ENCODE data around the gene SPATS1. TPM values are rescaled to one million over a fixed set of nuclear protein-coding genes. Genes with fewer than 3 reads are reported as not detected.
A peak's percentile ranks its signal among the peaks of the same experiment; 100 is the strongest.

The SPATS1 gene
- total RNA-seq, 2 experiments from 2014 or later, result not detected

- H3K4me3 Mint-ChIP-seq, result no peak overlapping the region
- ATAC-seq (no peak), DNase-seq (no peak)
- no peak overlapping the region for H3K27ac Mint-ChIP-seq
- peaks cover 6% of the 10 kb centered on the region for H3K27me3 Mint-ChIP-seq (ENCODE audit: low read depth)
- H3K9me3 Mint-ChIP-seq (ENCODE audit: insufficient read depth), result no peaks in the 10 kb centered on the region
- H3K4me1 Mint-ChIP-seq (ENCODE audit: low read depth), result peaks cover 7% of the 10 kb centered on the region
- ChIA-PET POLR2A (interaction anchor here (1.2 kb wide), 1 partner anchor 35 kb away, joined by 3 read pairs; no protein-coding TSS in a partner anchor), CTCF (interaction anchor here (0.9 to 7.0 kb wide), 3 partner anchors 11 to 130 kb away, joined by 3 to 81 read pairs (median 35); partner anchors contain the start of genes AARS2 and NFKBIE)
- H3K36me3 Mint-ChIP-seq (ENCODE audit: low read depth), result peaks cover 37% of the 10 kb centered on the region
These were observed 39.6 kb upstream of the SPATS1 start for GRCh38 chr6:44302856-44303255.

DNA sequence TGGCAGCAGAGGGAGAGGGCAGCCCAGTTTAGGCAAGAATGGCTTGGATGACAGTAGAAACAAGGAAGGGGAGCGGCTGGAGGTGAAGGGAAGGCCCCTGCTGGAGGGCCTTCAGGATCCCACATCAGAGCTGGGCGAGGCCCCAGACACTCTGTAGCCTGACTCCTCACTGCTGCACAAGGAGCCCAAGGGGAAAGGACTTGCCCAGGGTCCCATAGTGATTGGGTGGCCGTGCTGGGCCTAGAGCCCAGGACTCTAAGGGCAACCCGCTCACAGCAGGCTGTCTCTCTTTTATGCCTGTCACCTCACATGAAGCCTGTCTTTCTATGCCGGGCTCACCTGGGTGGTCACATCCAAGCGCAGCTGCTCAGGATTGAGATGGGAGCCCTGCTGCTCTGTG is 38.6 kb upstream of the SPATS1 start:
- Mint-ChIP-seq H3K4me1 (ENCODE audit: low read depth) (peaks cover 5% of the 10 kb centered on the region), H3K4me3 (no peak overlapping the region), H3K27me3 (ENCODE audit: low read depth) (no peaks in the 10 kb centered on the region), H3K9me3 (ENCODE audit: insufficient read depth) (no peaks in the 10 kb centered on the region), H3K27ac (no peak overlapping the region), H3K36me3 (ENCODE audit: low read depth) (peaks cover 42% of the 10 kb centered on the region)
- ChIA-PET POLR2A (interaction anchor here (1.0 to 1.2 kb wide), 2 partner anchors 11 to 36 kb away, joined by 3 read pairs; no protein-coding TSS in a partner anchor), CTCF (interaction anchor here (0.9 to 7.0 kb wide), 8 partner anchors 10 to 131 kb away, joined by 3 to 81 read pairs (median 6); partner anchors contain the start of genes AARS2, HSP90AB1 and NFKBIE)
- no peak for ATAC-seq
- no peak for DNase-seq

GRCh38 chr6:44304282-44305199 is 37.9 kb upstream of the SPATS1 start:
- no peak overlapping the region for H3K4me3 Mint-ChIP-seq
- H3K27me3 Mint-ChIP-seq (ENCODE audit: low read depth), result no peaks in the 10 kb centered on the region
- ATAC-seq (peak; percentile 55), DNase-seq (peak; percentile 48)
- no peak overlapping the region for H3K27ac Mint-ChIP-seq
- no peaks in the 10 kb centered on the region for H3K9me3 Mint-ChIP-seq (ENCODE audit: insufficient read depth)
- POLR2A ChIA-PET, result interaction anchor here (1.0 to 1.6 kb wide), 2 partner anchors 12 to 36 kb away, joined by 3 to 4 read pairs; no protein-coding TSS in a partner anchor
- H3K4me1 Mint-ChIP-seq (ENCODE audit: low read depth), result peaks cover 5% of the 10 kb centered on the region
- H3K36me3 Mint-ChIP-seq (ENCODE audit: low read depth), result peaks cover 43% of the 10 kb centered on the region
- CTCF ChIA-PET, result interaction anchor here (0.8 to 7.0 kb wide), 17 partner anchors 9 to 81 kb away, joined by 3 to 81 read pairs (median 5); partner anchors contain the start of genes AARS2, HSP90AB1, NFKBIE and SLC29A1

- DNase-seq, result no peak
- ChIA-PET POLR2A (interaction anchor here (1.0 to 1.6 kb wide), 2 partner anchors 13 to 37 kb away, joined by 3 to 4 read pairs; no protein-coding TSS in a partner anchor), CTCF (interaction anchor here (0.8 to 7.0 kb wide), 17 partner anchors 8 to 81 kb away, joined by 3 to 81 read pairs (median 5); partner anchors contain the start of genes AARS2, HSP90AB1, NFKBIE and SLC29A1)
- Mint-ChIP-seq H3K4me3 (no peak overlapping the region), H3K27ac (peak overlapping the region; percentile 13), H3K9me3 (ENCODE audit: insufficient read depth) (no peaks in the 10 kb centered on the region), H3K36me3 (ENCODE audit: low read depth) (peaks cover 43% of the 10 kb centered on the region), H3K4me1 (ENCODE audit: low read depth) (peaks cover 5% of the 10 kb centered on the region), H3K27me3 (ENCODE audit: low read depth) (no peaks in the 10 kb centered on the region)
- no peak for ATAC-seq
These were observed 37.2 kb upstream of the SPATS1 start for GRCh38 chr6:44305200-44305725.

DNA sequence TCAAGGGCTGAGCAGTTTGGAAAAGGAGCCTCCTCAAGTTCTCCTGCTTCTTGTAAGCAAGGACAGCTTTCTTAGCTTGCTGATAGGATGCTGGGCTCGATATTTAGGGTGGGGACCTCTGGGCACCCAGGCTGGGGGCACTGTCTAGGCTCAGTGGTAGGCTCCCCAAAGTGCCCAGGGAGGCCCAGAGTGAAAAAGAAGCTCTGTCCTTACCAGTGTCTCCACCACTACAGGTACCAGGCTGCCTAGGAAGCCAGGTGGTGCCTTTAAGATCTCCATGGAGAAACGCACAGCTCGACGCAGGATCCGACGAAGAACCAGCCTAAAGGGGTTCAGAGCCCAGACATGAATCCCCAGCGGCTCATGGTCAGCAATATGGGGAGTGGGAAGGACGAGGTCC is 35.7 kb upstream of the SPATS1 start:
- ATAC-seq, result no peak
- no peak overlapping the region for H3K27ac Mint-ChIP-seq
- H3K27me3 Mint-ChIP-seq (ENCODE audit: low read depth), result no peaks in the 10 kb centered on the region
- H3K4me1 Mint-ChIP-seq (ENCODE audit: low read depth), result peaks cover 11% of the 10 kb centered on the region
- peaks cover 40% of the 10 kb centered on the region for H3K36me3 Mint-ChIP-seq (ENCODE audit: low read depth)
- CTCF ChIA-PET, result interaction anchor here (2.1 to 7.0 kb wide), 2 partner anchors 11 to 39 kb away, joined by 22 to 81 read pairs; partner anchors contain the start of gene NFKBIE
- no peak for DNase-seq
- H3K9me3 Mint-ChIP-seq (ENCODE audit: insufficient read depth), result no peaks in the 10 kb centered on the region
- POLR2A ChIA-PET, result interaction anchor here (1.3 kb wide), 1 partner anchor 12 kb away, joined by 3 read pairs; no protein-coding TSS in a partner anchor
- no peak overlapping the region for H3K4me3 Mint-ChIP-seq

DNA sequence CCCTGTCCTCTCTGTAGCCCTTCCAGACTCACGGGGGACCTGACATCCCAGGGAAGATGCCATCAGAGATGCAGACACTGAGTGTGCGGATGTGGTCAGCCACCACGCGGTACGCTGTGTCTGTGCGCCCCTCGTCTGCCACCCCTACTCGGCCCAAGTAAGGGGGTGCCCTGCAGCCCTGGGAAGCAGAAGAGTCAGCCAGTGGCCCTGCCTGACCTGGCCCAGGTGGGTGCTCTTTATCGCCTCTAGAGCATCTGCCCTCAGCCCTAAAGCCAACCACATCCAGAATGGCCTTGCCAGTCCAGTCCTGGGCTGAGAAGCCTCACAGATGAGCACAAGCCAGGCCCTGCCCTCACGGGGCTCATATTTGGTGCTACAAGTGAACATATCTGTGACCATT is 35.2 kb upstream of the SPATS1 start:
- POLR2A ChIA-PET, result interaction anchor here (0.8 to 1.3 kb wide), 2 partner anchors 12 to 127 kb away, joined by 3 read pairs; no protein-coding TSS in a partner anchor
- DNase-seq (no peak), ATAC-seq (no peak)
- no peaks in the 10 kb centered on the region for H3K27me3 Mint-ChIP-seq (ENCODE audit: low read depth)
- no peak overlapping the region for H3K27ac Mint-ChIP-seq
- H3K4me3 Mint-ChIP-seq, result no peak overlapping the region
- no peaks in the 10 kb centered on the region for H3K9me3 Mint-ChIP-seq (ENCODE audit: insufficient read depth)
- H3K36me3 Mint-ChIP-seq (ENCODE audit: low read depth), result peaks cover 38% of the 10 kb centered on the region
- CTCF ChIA-PET, result interaction anchor here (0.7 to 7.0 kb wide), 2 partner anchors 11 to 40 kb away, joined by 4 to 81 read pairs; partner anchors contain the start of gene NFKBIE
- peaks cover 16% of the 10 kb centered on the region for H3K4me1 Mint-ChIP-seq (ENCODE audit: low read depth)

DNA sequence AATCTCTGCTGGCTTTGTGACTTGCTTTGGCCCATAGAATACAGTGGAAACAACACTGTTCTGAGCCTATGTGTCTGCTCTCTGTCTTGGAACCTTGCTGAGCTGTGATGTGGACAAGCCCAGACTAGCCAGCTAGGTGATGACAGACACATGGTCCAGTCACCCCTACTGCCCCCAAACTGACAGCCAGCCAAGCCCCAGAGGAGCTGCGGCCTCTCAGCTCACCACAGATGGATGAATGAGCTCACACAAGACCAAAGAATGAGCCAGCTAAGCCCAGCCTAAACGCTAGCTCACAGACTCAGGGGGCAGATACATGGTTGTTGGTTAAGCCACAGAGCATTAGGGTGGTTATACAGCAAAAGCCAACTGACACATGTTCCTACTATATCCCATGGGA is 33.4 kb upstream of the SPATS1 start:
- peaks cover 31% of the 10 kb centered on the region for H3K36me3 Mint-ChIP-seq (ENCODE audit: low read depth)
- H3K4me3 Mint-ChIP-seq, result no peak overlapping the region
- no peaks in the 10 kb centered on the region for H3K27me3 Mint-ChIP-seq (ENCODE audit: low read depth)
- no peak overlapping the region for H3K27ac Mint-ChIP-seq
- CTCF ChIA-PET, result interaction anchor here (0.8 to 1.6 kb wide), 3 partner anchors 11 to 52 kb away, joined by 3 to 10 read pairs (median 4); partner anchors contain the start of gene SLC35B2
- DNase-seq (no peak), ATAC-seq (no peak)
- H3K9me3 Mint-ChIP-seq (ENCODE audit: insufficient read depth), result no peaks in the 10 kb centered on the region
- H3K4me1 Mint-ChIP-seq (ENCODE audit: low read depth), result peaks cover 21% of the 10 kb centered on the region
- POLR2A ChIA-PET, result no interaction called here

DNA sequence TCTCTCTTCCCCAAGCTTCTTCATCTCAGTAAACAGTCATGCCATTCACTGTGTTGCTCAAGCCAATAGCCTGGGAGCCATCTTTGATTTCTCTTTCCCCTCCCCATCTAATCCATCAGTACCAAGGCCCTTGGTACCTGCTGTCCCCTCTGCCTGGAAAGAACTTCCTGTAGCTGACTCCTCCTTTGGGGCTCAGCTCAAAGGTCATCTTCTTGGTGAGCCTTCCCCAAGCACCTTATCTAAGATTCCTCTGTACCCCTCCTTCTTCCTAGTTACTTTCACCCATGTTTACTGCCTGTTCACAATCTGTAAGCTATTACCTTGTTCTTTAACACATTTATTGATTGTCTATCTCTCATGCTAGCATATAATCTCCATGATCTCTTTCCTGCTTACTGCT is 32.8 kb upstream of the SPATS1 start:
- ATAC-seq (no peak), DNase-seq (no peak)
- CTCF ChIA-PET, result interaction anchor here (0.8 to 1.6 kb wide), 3 partner anchors 11 to 52 kb away, joined by 3 to 10 read pairs (median 4); partner anchors contain the start of gene SLC35B2
- H3K27me3 Mint-ChIP-seq (ENCODE audit: low read depth), result no peaks in the 10 kb centered on the region
- peaks cover 31% of the 10 kb centered on the region for H3K36me3 Mint-ChIP-seq (ENCODE audit: low read depth)
- POLR2A ChIA-PET, result no interaction called here
- no peak overlapping the region for H3K4me3 Mint-ChIP-seq
- no peak overlapping the region for H3K27ac Mint-ChIP-seq
- peaks cover 21% of the 10 kb centered on the region for H3K4me1 Mint-ChIP-seq (ENCODE audit: low read depth)
- H3K9me3 Mint-ChIP-seq (ENCODE audit: insufficient read depth), result no peaks in the 10 kb centered on the region

GRCh38 chr6:44310241-44310640 is 32.2 kb upstream of the SPATS1 start:
- ChIA-PET POLR2A (interaction anchor here (0.7 kb wide), 1 partner anchor 39 kb away, joined by 3 read pairs; no protein-coding TSS in a partner anchor), CTCF (interaction anchor here (5.8 kb wide), 1 partner anchor 41 kb away, joined by 49 read pairs; the partner anchor contains the start of gene TMEM151B)
- ATAC-seq, result no peak
- H3K9me3 Mint-ChIP-seq (ENCODE audit: insufficient read depth), result no peaks in the 10 kb centered on the region
- H3K36me3 Mint-ChIP-seq (ENCODE audit: low read depth), result peaks cover 29% of the 10 kb centered on the region
- DNase-seq, result no peak
- no peak overlapping the region for H3K4me3 Mint-ChIP-seq
- no peak overlapping the region for H3K27ac Mint-ChIP-seq
- H3K4me1 Mint-ChIP-seq (ENCODE audit: low read depth), result peaks cover 21% of the 10 kb centered on the region
- no peaks in the 10 kb centered on the region for H3K27me3 Mint-ChIP-seq (ENCODE audit: low read depth)

DNA sequence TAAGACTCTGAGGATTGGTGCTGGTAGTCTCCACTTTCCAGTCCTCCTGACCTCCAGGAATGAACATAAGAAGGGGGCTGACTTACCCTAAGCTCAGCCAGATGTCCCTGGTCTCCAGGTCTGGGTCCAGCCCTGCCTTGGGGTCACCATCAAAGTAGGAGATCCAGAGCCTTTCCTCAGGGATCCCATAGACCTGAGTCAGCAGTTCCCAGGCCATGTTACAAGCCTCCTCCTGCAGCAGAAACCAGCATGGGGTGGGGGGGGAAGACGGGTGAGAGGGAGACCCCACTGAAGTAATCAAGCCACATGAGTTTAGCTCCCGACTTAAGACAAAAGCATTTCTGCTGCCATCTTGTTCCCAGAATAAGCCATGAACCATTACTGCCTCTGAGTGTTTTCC is 31.1 kb upstream of the SPATS1 start:
- ChIA-PET CTCF (interaction anchor here (0.8 to 5.8 kb wide), 4 partner anchors 8 to 55 kb away, joined by 3 to 49 read pairs (median 20); partner anchors contain the start of gene TMEM151B), POLR2A (interaction anchor here (0.7 to 1.5 kb wide), 2 partner anchors 10 to 40 kb away, joined by 3 read pairs; no protein-coding TSS in a partner anchor)
- no peak overlapping the region for H3K27ac Mint-ChIP-seq
- ATAC-seq (no peak), DNase-seq (no peak)
- peaks cover 24% of the 10 kb centered on the region for H3K36me3 Mint-ChIP-seq (ENCODE audit: low read depth)
- H3K27me3 Mint-ChIP-seq (ENCODE audit: low read depth), result no peaks in the 10 kb centered on the region
- H3K4me1 Mint-ChIP-seq (ENCODE audit: low read depth), result peaks cover 17% of the 10 kb centered on the region
- no peaks in the 10 kb centered on the region for H3K9me3 Mint-ChIP-seq (ENCODE audit: insufficient read depth)
- H3K4me3 Mint-ChIP-seq, result peak overlapping the region; percentile 19

- CTCF ChIA-PET, result interaction anchor here (0.8 to 5.8 kb wide), 8 partner anchors 9 to 55 kb away, joined by 3 to 49 read pairs (median 6); partner anchors contain the start of gene TMEM151B
- Mint-ChIP-seq H3K27me3 (ENCODE audit: low read depth) (no peaks in the 10 kb centered on the region), H3K4me3 (peak overlapping the region; percentile 98), H3K9me3 (ENCODE audit: insufficient read depth) (no peaks in the 10 kb centered on the region), H3K27ac (no peak overlapping the region), H3K36me3 (ENCODE audit: low read depth) (peaks cover 24% of the 10 kb centered on the region), H3K4me1 (ENCODE audit: low read depth) (peaks cover 17% of the 10 kb centered on the region)
- POLR2A ChIA-PET, result interaction anchor here (1.5 to 1.7 kb wide), 2 partner anchors 10 to 15 kb away, joined by 3 to 5 read pairs; no protein-coding TSS in a partner anchor
- DNase-seq (no peak), ATAC-seq (no peak)
These were observed 30.7 kb upstream of the SPATS1 start for GRCh38 chr6:44311767-44312166.
